Thyroid gland (tissue), 4 donors: ENCODE measurements around the gene RSPH9. TPM values are rescaled to one million over a fixed set of nuclear protein-coding genes. Genes with fewer than 3 reads are reported as not detected.

ENCODE experiments used
- DNase-seq, 2 donors: peaks; one replicate each; pipeline ENCODE4 v3.0.0-alpha.2; 2019
- H3K27ac ChIP-seq, 3 donors: fragments of 200-600 bp; sonication (generic); 1 replicate in 2 of 3; 2 replicates in 1 of 3; pipeline ENCODE4 v1.5.1; 2016 to 2019; ENCODE audit warnings: mild to moderate bottlenecking in 1 of 3, moderate library complexity in 1 of 3
- H3K27me3 ChIP-seq: fragments of 200-600 bp; sonication (generic); one replicate; pipeline ENCODE4 v1.5.1; 2019
- H3K36me3 ChIP-seq, 2 donors: fragments of 200-600 bp; sonication (generic); one replicate each; pipeline ENCODE4 v1.5.1; 2016 to 2019
- H3K4me1 ChIP-seq, 2 donors: fragments of 200-600 bp; sonication (generic); one replicate each; pipeline ENCODE4 v1.5.1; 2017 to 2019
- H3K4me3 ChIP-seq, 3 donors: fragments of 200-600 bp; sonication (generic); replicated peaks in 1 of 3; 1 replicate in 2 of 3; 2 replicates in 1 of 3; pipeline ENCODE4 v1.5.1; 2016; ENCODE audit warnings: mild to moderate bottlenecking in 1 of 3
- H3K9me3 ChIP-seq: fragments of 200-600 bp; sonication (generic); one replicate; pipeline ENCODE4 v1.5.1; 2017
- POLR2A ChIP-seq, 2 donors: fragments of 450-650 bp; IDR thresholded peaks; one replicate each; pipeline ENCODE4 v1.6.1; 2017; ENCODE audit warnings: antibody characterized with exemption in 2 of 2, mild to moderate bottlenecking in 2 of 2, moderate library complexity in 1 of 2
- WGBS, 2 donors: methylation state at CpG; one replicate each; pipeline ENCODE4 v1.1.5; 2017; 5-methylcytosine and 5-hydroxymethylcytosine counted together
- intact Hi-C: fragments of 100-400 bp; cut with DNase I; formaldehyde crosslinking; loops from one replicate; pipeline ENCODE4 v1.15.1; 2023
- total RNA-seq, 4 donors: library from RNA; depleted of rRNA; stranded (reverse); fragments of >200 nt; gene quantifications; one replicate each; pipeline ENCODE4 v1.2.3, GENCODE V29; 2016
- TF ChIP-seq, protein P1 (sequence below), 6 experiments: fragments of 200-600 bp in 3 of 6; fragments of 450-650 bp in 3 of 6; sonication (generic) in 3 of 6; IDR thresholded peaks; one replicate each; pipeline ENCODE4 v1.5.1; 2016 to 2019; ENCODE audit warnings: antibody characterized with exemption in 6 of 6, mild to moderate bottlenecking in 2 of 6, inconsistent platforms in 1 of 6, moderate library complexity in 1 of 6

Gene RSPH9
- total RNA-seq, 4 donors from 2014 or later: 0.13 TPM; not detected in 3

DNA sequence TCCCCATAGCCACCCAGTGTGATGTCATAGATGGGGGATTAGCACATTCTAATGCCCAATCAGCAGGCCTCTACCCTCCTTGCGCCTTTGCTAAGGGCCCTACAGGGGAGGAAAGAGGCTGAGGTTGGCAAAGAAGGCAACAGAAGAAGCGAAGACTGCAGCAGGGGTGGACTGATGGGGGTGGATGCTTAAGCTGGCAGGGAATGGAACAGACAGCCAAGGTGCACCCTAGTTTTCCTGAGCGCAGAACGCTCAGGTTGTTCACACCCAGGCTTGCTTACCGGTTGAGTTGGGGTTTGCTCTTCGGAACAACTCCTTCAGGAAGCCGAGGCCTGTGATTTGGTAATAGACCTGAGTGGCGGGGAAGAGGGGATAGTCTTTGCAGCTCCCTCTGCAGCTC lies 30.1 kb downstream of the RSPH9 start:
- peaks cover 44 to 60% of the 10 kb centered on the region in 2 donors for H3K36me3 ChIP-seq
- no peak for DNase-seq
- no peaks in the 10 kb centered on the region for H3K27me3 ChIP-seq
- no peak overlapping the region for H3K4me3 ChIP-seq
- H3K4me1 ChIP-seq: peaks cover 0 to 5% of the 10 kb centered on the region in 2 donors
- no peaks in the 10 kb centered on the region for H3K9me3 ChIP-seq
- 95% methylated on average over 8 of the region's 8 CpGs for WGBS, 2 donors
- TF ChIP-seq, protein P1, sequence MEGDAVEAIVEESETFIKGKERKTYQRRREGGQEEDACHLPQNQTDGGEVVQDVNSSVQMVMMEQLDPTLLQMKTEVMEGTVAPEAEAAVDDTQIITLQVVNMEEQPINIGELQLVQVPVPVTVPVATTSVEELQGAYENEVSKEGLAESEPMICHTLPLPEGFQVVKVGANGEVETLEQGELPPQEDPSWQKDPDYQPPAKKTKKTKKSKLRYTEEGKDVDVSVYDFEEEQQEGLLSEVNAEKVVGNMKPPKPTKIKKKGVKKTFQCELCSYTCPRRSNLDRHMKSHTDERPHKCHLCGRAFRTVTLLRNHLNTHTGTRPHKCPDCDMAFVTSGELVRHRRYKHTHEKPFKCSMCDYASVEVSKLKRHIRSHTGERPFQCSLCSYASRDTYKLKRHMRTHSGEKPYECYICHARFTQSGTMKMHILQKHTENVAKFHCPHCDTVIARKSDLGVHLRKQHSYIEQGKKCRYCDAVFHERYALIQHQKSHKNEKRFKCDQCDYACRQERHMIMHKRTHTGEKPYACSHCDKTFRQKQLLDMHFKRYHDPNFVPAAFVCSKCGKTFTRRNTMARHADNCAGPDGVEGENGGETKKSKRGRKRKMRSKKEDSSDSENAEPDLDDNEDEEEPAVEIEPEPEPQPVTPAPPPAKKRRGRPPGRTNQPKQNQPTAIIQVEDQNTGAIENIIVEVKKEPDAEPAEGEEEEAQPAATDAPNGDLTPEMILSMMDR (IDR thresholded peaks at IDR 0.05): no peak
- TF ChIP-seq POLR2A (IDR thresholded peaks at IDR 0.05): no peak
- intact Hi-C loops: no loop called here
- H3K27ac ChIP-seq: no peak overlapping the region

DNA sequence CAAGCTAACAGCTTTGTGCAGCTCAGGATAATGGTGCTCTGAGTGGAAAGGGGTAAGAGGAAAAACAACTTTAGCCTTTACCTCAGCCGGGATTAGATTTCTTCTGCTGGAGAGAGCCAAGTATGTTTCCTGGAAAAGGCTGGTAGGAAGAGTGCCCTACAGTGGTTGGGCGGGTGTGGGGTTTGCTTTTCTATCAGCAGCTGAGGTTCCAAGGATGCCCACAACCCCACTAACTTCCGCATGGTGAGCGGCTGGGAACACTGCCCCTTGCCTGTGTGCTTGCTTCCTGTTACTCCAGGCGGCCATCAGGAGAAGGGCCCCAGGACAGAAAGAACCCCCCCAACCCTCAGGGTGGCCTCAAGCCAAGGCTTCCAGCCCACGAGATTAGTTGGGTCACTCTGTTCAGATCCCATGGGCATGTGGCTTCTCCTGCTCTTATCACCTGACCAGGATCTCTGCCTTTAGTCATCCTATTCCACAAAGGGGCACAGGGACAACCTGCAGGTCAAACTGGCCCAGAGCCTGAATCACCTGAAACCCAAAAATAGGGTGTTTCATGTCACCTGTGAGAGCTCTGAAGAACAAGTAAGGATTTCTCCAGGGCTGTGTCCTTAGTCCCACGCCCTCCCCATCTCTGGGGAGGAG lies 32.2 kb downstream of the RSPH9 start:
- no peaks in the 10 kb centered on the region for H3K27me3 ChIP-seq
- no peaks in the 10 kb centered on the region for H3K4me1 ChIP-seq
- no peaks in the 10 kb centered on the region for H3K9me3 ChIP-seq
- peaks cover 53 to 54% of the 10 kb centered on the region in 2 donors for H3K36me3 ChIP-seq
- DNase-seq: no peak
- TF ChIP-seq, protein P1 (IDR thresholded peaks at IDR 0.05): no peak
- TF ChIP-seq POLR2A (IDR thresholded peaks at IDR 0.05): no peak
- WGBS, 2 donors: 87 to 98% methylated on average over 6 to 7 of the region's 7 CpGs
- intact Hi-C loops: no loop called here
- no peak overlapping the region for H3K4me3 ChIP-seq
- H3K27ac ChIP-seq: no peak overlapping the region

DNA sequence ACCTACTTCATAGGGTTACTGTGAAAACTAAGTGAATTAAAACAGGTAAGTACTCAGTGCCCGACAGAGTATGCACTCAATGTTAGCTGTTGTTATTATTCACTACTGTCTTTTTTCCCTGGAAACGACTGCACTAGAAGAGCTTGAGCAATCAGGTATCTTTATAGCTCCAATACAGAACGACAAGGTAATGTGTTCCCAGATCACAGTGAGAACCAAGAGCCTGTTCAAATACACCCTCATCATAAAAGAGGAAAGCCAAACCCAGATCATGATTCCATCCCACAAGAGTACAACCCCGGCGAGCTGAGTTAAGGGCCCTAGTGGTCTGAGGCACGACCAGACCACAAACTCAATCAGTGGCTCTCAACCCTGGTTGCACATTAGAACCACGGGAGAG lies 32.9 kb downstream of the RSPH9 start:
- WGBS, 2 donors: 77 to 86% methylated on average over 6 to 7 of the region's 7 CpGs
- Histone ChIP-seq H3K4me1 (no peaks in the 10 kb centered on the region), H3K27ac (no peak overlapping the region), H3K27me3 (no peaks in the 10 kb centered on the region), H3K9me3 (no peaks in the 10 kb centered on the region), H3K36me3 (peaks cover 53 to 54% of the 10 kb centered on the region in 2 donors), H3K4me3 (no peak overlapping the region)
- DNase-seq: no peak
- intact Hi-C loops: no loop called here
- TF ChIP-seq, protein P1 (IDR thresholded peaks at IDR 0.05): no peak
- no peak for TF ChIP-seq POLR2A (IDR thresholded peaks at IDR 0.05)

DNA sequence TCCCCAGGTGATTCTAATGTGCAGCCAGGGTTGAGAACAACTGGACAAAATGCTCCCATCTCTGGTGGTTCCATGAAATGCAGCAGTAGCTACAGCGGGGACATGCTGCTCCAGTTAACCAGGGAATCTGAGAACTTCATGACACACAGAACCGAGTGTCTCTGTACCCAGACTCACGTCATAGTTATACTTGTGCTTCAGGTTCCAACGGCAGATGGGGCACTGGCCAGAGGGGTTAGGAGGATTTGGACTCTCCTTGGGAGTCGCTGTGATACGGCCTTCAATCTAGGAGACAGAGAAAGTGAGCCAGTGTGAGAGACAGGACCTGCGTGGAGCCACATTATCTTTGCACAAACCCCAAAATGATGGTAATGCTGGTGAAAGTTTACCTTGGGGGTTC lies 33.5 kb downstream of the RSPH9 start:
- DNase-seq: no peak
- TF ChIP-seq POLR2A (IDR thresholded peaks at IDR 0.05): no peak
- TF ChIP-seq, protein P1 (IDR thresholded peaks at IDR 0.05): no peak
- no peaks in the 10 kb centered on the region for H3K4me1 ChIP-seq
- H3K27ac ChIP-seq: no peak overlapping the region
- no peak overlapping the region for H3K4me3 ChIP-seq
- no peaks in the 10 kb centered on the region for H3K9me3 ChIP-seq
- intact Hi-C loops: no loop called here
- H3K36me3 ChIP-seq: peaks cover 51 to 53% of the 10 kb centered on the region in 2 donors
- no peaks in the 10 kb centered on the region for H3K27me3 ChIP-seq
- WGBS, 2 donors: 88 to 92% methylated on average over 7 of the region's 7 CpGs

DNA sequence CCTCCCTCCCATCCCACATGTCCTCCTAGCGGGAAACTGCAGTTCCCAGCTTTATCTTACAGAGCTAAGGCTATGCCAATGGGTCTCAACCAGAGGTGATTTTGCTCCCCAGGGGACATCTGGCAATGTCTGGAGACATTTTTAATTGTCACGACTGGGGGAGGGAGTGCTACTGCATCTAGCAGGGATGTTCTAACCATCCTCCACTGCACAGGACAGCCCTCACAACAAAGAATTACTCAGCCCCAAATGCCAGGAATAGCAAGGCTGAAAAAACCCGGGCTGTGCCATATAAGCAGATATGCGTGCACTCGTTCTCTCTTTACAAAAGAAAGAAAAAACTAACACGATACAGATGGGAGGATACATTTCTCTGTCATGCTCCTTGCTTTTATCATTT lies 34.2 kb downstream of the RSPH9 start:
- Histone ChIP-seq H3K36me3 (peaks cover 45 to 46% of the 10 kb centered on the region in 2 donors), H3K27me3 (no peaks in the 10 kb centered on the region), H3K9me3 (no peaks in the 10 kb centered on the region), H3K4me1 (no peaks in the 10 kb centered on the region), H3K4me3 (no peak overlapping the region), H3K27ac (no peak overlapping the region)
- TF ChIP-seq POLR2A (IDR thresholded peaks at IDR 0.05): no peak
- intact Hi-C loops: no loop called here
- DNase-seq: no peak
- WGBS, 2 donors: 92% methylated on average over 6 of the region's 6 CpGs
